NCI-H2227 (cell line): ENCODE results near the gene ELANE.
"Not testable (repeated sequence)": the region's sequence is repeated elsewhere in the genome, so short reads cannot be mapped to it uniquely, and the experiment has no call there.

ENCODE experiments used
- DNase-seq: peaks from one replicate; lab custom pipeline; 2025; ENCODE audit not compliant: unreplicated experiment; lab: John Stamatoyannopoulos, UW

The ELANE gene

GRCh38 chr19:814152-815078 is 37.7 kb upstream of the ELANE start:
- no peak for DNase-seq

- DNase-seq: no peak
Observed at GRCh38 chr19:815079-815774, 36.9 kb upstream of the ELANE start.

GRCh38 chr19:815775-816499 is 36.2 kb upstream of the ELANE start:
- no peak for DNase-seq

GRCh38 chr19:816500-816857 is 35.6 kb upstream of the ELANE start:
- no peak for DNase-seq

- DNase-seq: not testable (repeated sequence)
Observed at GRCh38 chr19:820212-820611, 31.9 kb upstream of the ELANE start.

- DNase-seq: peak; percentile 15
Observed at GRCh38 chr19:821231-821824, 30.8 kb upstream of the ELANE start.

- peak; percentile 76 for DNase-seq
Observed at GRCh38 chr19:821825-822503, 30.1 kb upstream of the ELANE start, which contains the start of gene PLPPR3. TSS of gene PLPPR3 (minus strand) at chr19:821955. CDS start at chr19:821559, 396 bp downstream.

GRCh38 chr19:823565-824121 is 28.5 kb upstream of the ELANE start:
- DNase-seq: no peak

- no peak for DNase-seq
Observed at GRCh38 chr19:824885-825284, 27.2 kb upstream of the ELANE start.

GRCh38 chr19:825897-826644 is 26.0 kb upstream of the ELANE start:
- no peak for DNase-seq

GRCh38 chr19:827314-827709 is 24.8 kb upstream of the ELANE start:
- DNase-seq: no peak

GRCh38 chr19:827710-828321 is 24.3 kb upstream of the ELANE start, which contains the start of gene AZU1:
TSS of gene AZU1 (plus strand) at chr19:827837. CDS start at chr19:827847, 10 bp downstream.
- DNase-seq: no peak

GRCh38 chr19:829129-829758 is 22.9 kb upstream of the ELANE start:
- DNase-seq: no peak

GRCh38 chr19:831407-832369 is 20.4 kb upstream of the ELANE start:
- no peak for DNase-seq

- DNase-seq: no peak
Observed at GRCh38 chr19:834216-834615, 17.9 kb upstream of the ELANE start.

GRCh38 chr19:835210-835810 is 16.8 kb upstream of the ELANE start:
- no peak for DNase-seq
